ENCODE results near the gene MAP3K3.
"Not testable (repeated sequence)": the region's sequence is repeated elsewhere in the genome, so short reads cannot be mapped to it uniquely, and the experiment has no call there.

MAP3K3 gene

GRCh38 chr17:63709110-63709509, 86.9 kb downstream of the MAP3K3 start:
- DNase-seq: no peak

- DNase-seq: no peak
Observed at GRCh38 chr17:63714550-63715277, 92.5 kb downstream of the MAP3K3 start.

DNA sequence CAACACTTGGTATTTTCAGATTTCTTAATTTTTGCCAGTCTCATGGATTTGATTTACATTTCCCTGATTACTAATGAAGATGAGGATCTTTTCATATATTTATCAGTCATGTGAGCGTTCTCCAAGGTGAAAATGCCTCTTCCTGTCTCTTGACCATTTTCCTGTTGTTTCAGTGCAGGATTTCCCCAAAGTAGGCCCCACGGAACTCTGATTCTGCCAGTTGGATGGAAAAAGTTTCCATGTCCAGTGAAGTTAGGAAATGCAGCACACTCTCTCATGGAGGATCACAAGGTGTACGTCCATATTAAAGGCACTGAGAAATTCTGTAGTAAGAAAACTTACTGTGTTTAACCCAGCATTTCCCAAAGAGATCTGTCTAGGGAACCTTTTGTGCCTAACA, 94.2 kb downstream of the MAP3K3 start:
- no peak for DNase-seq

- DNase-seq: no peak
Observed at GRCh38 chr17:63718988-63719387, 96.8 kb downstream of the MAP3K3 start.

- not testable (repeated sequence) for DNase-seq
Observed at GRCh38 chr17:63720194-63720593, 98.0 kb downstream of the MAP3K3 start.

- DNase-seq: no peak
Observed at GRCh38 chr17:63722403-63722802, 100.2 kb downstream of the MAP3K3 start.

DNA sequence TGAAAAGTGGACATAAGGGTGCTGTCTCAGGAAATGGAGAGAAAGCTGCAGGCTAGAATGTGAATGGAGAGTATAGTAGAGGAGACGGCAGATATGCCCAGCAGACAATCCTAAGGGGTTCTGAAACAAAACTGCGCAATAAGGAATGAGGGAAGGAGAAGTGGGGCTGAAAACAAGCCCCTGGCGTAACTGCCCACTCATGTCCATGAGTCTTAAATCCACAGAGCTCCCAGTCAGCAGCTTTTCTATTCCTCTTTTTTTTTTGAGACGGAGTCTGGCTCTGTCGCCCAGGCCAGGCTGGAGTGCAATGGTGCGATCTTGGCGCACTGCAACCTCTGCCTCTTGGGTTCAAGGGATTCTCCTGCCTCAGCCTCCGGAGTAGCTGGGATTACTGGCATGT, 113.5 kb downstream of the MAP3K3 start:
- DNase-seq: no peak

DNA sequence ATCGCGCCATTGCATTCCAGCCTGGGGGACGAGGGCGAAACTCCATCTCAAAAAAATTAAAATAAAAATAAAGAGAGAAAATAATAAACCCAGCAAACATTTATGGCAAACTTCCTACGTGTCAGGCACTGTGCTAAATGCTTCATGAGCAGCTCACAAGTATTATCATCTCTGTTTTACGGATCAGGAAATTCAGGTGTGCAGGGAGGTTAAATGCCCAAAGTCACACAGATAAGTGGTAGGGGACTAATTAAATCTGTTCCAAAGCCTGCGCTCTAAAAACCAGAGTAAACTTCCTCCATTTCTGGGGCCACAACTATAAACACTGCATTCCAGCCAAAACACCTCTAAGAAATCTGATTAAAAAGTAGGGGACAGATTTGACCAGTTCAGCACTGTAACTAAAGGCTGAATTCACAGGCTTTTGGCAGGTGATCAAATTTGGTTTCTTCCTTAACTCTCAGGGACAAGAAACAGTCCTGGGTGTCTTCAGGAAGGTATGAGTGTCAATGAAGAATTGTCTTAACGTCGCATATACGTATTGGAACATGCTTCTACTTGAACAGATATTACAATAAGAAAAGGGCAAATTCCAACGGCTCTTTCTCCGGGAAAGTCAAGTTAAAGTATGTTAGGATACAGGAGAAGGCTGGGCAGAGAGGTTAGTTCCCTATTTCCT, 118.4 kb downstream of the MAP3K3 start:
- DNase-seq: peak; percentile 33

GRCh38 chr17:63741143-63741407, 118.9 kb downstream of the MAP3K3 start:
- DNase-seq: no peak

GRCh38 chr17:63741408-63742173, 119.4 kb downstream of the MAP3K3 start, which contains the start of gene STRADA:
Gene STRADA (minus strand): TSS chr17:63741799. CDS start chr17:63728369, 13,430 bp downstream.
- DNase-seq: peak; percentile 98

All from DMS53 (cell line).